Epidermal melanocyte (primary cell): ENCODE data around the gene RGS14.
"Not testable (repeated sequence)": the region's sequence is repeated elsewhere in the genome, so short reads cannot be mapped to it uniquely, and the experiment has no call there.

Source experiments
- DNase-seq: peaks from one replicate; pipeline ENCODE4 v3.0.0; 2011; ENCODE audit warnings: low spot score; ENCODE audit not compliant: insufficient read length

Gene RGS14

DNA sequence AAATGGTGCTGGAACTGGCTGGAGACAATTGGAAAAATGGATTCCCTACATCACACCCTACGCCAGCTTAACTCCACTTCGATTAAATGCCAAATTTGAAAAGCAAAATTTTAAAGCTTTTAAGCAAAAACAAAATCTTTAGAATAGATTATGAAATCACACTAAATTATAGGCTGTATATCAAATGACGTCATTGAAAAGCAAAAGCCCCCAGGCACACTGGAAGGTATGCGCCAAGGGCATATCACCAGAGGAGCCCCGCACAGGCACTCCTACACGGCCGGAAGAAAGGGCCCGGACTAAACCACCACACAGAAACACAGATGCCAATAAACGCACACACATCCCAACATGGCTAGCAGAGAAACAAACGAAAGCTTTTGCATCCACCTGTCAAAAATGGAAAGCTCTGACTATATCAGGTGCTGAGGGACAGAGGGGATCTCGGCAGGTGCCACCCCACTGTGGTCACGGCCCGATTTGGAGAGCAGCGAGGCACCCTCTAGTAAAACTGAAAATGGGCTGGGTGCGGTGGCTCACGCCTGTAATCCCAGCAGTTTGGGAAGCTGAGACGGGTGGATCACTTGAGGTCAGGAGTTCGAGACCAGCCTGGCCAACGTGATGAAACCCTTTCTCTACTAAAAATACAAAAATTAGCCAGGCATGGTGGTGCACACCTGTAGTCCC lies 29.0 kb upstream of the RGS14 start:
- DNase-seq = no peak

DNA sequence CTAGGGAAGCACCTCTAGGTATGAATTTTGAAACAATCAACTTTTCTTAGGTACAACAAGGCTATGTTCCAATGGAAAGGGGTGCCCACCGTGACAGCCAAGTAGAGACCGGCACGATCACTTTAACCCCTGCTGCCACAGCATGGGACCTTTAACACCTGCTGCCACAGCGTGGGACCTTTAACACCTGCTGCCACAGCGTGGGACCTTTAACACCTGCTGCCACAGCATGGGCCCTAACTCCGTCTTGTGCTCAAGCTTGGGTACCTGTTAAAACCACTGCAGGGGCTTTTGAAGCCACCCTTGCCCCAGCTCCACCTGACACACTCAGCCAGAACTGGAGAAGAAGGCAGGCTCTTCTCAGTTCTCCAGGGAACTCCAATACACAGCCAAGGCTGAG lies 27.8 kb upstream of the RGS14 start:
- DNase-seq = no peak

DNA sequence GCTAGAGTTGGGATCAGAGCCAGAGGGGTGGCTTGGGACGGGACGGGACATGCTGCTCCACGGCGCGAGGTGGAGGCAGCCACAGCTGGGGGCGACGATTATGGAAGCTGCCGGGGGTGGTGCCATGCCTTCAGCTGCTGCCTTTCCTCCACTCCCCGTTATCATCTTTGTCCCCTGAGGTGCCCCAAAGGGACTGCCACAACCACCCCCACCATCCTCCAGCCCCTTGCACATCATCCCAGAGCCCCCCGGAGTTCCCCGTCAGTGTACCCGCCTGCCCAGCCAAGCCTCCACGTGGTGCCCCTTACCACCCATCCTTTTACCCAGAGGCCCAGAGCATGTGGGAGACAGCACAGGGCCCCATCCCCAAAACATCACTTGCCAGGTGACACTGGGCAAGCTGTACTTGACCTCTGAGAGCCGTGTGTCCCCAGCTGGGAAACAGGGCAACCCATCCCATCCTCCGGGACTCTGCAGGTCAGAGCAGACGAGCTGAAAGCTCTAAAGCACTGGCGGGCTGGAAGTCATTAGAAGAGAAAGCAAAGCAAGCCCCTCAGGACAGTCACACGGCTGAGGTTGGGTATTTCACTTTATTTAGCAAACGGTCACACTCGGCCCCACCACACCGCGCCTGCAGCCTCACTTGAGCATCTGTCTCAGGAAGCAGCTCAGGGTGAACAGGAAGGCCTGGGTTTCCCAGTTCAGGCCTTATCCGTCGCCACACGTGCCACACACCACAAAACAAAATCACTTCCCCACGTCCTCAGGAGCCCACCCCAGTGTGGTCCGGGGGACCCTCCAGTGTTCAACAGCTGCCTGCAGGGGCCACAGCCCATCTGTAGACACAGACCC lies 26.5 kb upstream of the RGS14 start:
- DNase-seq = no peak

DNA sequence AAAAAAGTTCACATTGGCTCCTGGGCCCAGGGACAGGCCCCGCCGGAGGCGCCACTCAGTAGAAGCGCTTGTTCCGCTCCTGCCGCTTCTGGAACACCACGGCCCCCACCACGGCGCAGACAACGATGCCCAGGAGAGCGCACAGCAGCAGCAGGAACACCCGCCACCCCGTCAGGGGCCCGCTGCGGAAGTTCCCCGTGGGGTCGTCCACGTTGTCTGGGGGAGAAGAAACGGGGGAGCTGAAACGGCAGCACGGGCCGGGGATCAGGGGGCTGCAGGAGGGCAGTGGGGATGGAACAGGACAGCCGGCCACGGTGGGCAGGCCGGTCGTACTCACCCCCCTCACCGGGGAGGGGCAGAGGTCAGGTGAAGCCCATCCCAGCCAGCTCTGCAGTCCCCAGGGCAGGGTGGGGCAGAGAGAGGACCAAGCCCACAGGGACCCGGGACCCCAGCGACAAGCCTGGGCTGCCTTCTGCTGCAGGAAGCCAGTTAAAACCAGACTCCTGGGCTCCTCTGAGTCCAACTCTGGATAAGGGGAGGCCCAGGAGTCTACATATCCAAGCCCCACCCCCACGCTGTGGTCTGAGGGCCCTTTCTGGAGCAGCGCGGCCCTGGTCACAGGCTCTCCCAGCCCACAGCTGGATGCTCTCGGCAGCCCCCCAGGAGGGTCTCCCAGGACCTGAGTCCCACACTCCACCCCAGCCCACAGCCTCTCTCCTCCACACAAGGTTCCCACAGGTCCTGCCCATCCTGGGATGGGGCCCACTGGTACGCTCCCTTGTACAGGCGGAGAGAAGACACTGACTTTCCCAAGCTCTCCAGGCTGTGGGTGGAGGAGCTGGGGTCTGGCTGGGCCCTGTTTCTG lies 25.5 kb upstream of the RGS14 start:
- no peak for DNase-seq

DNA sequence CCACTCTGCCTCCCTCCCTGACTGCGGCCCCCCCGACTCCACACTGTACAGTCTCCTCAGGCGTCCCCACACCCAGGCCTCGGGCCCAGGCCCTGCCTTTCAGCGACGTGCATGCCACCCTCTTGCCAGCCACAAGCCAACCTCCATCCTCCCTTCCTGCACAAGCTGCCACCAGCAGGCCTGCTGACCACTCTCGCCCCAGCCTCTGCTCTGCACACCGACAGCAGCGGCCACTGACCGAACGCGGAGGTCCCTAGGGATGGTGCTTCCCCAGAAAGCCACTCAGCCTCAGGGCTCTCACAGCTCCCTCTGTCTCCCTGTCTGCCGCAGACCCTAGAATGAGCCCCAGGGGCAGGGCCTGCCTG lies 24.8 kb upstream of the RGS14 start:
- no peak for DNase-seq

DNA sequence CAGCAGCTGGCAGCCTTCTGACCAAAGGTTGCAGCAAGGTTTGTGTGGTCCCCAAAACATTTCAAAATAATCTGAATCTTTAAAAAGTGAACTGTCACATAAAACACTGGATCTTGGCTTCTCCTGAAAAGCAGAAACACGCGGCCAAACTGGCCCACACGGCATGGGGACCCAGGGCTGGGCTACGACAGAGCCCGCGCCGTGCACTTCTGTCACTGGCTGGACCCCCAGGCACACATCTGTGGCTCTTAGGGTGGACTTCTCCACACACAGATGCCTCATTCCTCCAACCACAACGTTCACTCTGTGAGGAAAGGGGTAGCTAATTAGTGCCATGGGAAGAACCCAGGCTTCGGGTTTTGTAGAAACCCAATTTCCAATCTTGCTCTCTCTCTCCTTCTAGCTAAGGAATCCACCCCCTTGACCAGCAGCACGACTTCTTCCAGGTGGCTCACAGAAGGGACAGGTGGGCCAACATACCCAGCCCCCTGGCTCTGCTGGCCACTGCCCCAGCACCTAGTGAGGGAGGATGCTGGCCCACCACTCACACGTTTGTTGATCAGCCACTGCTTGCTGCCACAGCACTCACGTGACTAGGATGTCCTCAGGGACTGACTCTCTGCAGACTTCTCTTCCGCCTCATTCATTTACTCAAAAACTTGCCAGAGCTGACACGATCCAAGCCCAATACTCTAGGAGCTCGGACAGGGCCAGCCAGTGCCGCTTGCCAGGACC lies 24.1 kb upstream of the RGS14 start:
- no peak for DNase-seq

DNA sequence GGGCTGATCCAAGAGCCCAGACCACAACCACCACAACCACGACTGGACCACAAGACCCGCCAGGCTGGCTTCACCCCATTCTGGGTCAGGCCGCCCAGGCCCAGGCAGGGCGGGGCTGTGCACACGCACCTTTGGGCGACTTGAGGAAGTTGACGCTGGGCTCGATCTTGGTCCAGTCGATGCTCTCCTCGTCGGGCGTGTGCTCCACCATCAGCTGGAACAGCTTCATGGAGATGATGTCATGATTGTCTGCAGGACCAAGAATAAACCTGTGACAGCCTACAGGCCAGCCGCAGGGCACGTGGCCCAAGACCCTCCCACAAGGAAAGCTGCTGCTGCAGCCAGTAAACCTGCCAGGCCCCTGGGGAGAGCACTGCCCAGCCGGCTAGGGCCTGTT lies 23.6 kb upstream of the RGS14 start:
- DNase-seq = no peak

DNA sequence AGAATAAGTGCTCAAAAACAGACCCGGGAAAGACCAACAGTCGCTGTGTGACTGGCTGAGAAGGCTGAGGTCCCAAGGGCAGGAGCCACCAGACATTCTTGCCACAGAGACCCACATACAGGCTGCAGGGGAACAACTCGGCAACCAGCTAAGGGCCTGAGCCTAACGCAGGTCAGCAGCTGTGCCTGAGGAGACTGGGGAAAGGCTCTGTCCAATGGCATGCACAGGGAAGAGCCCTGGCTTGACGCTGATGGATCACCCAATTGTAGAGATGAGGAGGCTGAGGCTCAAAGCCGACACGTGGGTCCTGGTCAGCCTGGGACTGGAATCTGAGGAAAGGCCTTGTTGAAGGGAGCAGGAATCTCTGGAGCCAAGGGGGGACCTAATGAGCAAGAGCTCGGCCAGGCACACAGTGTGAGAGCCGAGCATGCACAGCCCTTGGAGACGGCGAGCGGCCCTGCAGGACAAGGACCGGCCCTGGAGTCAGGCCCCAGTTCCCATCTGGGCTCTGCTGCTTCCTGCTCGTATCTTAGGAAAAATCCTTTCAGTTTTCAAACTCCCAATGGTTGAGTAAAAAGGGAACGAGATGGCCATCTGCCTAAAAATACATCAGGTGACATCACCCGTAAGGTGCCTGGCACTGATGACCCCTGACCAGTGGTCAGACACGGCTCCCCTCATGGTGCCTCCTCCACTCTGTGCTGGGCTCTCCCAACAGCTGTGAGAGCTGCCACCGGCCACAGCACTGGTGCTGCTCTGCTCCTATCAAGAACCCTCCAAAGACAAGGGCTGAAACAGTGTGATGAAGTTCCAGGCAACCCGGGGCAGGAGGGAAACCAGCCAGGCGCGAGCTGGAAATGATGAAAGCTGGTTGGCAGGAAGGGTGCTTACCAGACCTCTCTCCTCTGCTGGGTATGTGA lies 22.7 kb upstream of the RGS14 start:
- no peak for DNase-seq

DNA sequence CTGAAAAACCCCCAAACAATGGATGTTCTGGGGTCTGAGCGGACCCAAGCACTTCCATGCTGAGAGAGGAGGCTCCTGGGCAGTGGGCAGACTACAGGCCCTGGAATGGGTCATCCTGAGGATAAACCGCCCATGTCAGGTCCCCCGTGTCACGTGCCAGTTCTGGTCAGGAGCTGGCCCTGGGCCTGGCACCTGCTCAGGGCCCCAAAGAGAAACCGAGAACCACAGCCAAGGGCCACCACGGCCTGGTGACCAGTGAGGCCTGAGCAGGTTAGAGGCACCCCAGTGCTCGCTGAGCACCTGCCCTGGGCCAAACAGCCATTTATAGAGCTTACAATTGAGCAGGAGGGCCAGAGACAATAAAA lies 22.0 kb upstream of the RGS14 start:
- DNase-seq = no peak

DNA sequence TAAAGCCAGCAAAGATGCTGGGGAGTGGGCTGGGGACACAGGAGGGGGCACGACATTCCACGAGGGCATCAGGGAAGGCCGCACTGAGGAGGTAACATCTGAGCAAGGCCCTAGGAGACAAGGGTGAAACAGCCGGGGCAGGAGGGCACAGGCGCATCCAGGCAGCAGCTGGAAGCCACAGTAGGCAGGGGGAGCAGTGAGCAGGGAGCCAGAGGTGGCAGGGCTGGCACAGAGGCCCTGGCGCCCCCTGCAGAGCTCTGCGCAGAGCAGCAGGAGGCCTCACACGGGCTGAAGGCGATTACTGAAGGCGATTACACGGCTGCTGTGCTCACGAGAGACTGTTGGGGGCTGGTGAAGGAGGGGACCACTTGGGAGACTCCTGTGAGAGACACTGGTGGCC lies 21.6 kb upstream of the RGS14 start:
- DNase-seq = no peak

DNA sequence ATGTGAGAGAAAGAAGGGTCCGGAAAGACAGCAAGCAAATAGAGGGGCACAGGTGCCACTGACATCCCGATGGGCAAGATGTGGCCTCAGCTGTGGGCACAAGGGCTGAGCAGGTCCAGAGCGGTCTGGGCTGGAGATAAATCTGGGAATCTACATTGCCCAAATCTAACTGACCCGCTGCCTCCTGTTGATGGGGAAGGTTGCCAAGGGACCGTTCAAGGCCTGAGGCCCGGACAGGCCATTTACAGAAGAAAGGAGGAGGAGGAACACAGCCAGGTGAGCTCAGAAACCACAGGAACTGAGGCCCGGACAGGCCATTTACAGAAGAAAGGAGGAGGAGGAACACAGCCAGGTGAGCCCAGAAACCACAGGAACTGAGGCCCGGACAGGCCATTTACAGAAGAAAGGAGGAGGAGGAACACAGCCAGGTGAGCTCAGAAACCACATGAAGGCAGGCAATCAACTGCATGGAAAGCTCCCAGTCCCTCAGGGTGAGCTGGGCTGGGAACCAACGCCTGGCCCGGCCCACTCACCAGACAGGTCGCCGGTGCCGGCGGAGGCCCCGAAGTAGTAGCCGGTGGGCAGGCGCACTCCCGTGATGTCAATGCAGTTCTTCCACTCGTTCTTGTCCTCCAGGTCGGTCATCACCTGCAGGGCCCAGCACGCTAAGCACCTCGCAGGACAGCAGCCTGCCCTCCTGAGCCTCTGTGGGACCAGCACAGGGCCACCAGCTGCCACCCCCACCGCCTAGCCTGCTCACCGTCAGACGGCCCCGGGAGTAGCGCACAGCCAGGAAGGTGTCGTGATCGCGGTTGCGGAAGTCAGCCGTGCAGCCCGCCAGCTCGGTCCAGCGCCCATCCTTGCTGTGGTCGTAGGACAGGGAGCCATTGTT lies 20.9 kb upstream of the RGS14 start:
- no peak for DNase-seq

DNA sequence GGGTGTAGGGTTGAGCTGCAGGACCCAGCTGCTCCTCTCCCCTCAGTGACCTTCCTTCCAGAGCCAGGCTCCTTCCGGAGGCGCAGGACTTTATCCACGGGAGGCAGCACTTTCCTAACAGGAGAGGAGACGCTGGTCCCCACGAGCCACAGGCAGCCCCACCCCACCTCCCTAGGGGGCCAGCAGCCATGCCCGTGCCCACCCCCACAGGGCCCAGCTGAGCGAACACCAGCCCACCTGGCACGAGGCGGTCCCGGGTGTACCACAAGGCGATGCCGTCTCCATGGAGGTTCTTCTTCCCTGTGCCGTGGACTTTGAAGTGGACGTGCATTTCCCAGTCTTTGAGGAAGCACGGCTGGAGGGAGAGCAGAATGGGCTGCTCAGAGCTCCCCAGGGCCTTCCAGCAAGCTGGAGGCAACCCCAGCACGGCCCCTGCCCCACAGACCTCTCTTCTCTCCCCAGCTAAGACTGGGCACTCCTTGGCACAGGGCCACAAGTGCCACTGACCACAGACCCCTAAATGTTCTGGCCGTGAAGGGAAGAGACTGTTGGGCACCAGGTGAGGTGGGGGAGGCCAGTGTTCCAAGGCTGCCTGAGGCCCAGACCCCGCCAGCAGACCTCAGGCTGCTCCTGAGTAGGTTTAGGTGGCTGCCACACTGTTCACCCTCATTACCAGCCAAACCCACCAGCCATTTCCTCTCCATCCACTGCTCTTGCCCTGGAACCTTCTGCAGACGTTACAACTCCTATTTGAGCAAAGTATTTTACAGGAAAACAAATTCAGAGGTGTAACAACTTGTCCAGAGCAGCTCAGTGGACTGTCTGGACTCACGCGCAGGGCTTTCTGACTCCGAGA lies 19.2 kb upstream of the RGS14 start:
- DNase-seq = no peak

DNA sequence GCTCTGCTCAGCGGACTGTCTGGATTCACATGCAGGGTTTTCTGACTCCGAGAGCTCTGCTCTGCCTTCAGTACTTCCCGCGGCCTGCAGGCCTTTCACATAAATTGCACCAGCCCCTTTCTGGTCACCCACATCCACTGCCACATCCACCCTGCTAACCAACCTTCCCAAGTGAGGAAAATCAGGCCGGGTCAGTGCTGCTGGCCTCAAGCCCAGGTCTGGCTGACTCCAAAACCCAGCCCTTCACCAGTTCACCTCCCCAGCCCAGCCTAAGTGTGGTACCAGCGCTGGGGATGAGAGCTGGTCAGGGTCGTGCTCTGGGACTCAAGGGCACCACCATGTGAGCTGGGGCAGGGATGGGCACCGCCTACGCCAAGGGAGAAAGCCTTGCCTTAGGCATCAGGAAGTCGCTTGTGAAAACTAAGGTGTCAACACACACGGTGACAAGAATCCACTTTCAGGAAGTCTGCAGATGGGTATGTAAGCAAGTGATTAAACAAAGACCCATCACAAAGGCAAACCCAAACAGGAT lies 18.6 kb upstream of the RGS14 start:
- no peak for DNase-seq

DNA sequence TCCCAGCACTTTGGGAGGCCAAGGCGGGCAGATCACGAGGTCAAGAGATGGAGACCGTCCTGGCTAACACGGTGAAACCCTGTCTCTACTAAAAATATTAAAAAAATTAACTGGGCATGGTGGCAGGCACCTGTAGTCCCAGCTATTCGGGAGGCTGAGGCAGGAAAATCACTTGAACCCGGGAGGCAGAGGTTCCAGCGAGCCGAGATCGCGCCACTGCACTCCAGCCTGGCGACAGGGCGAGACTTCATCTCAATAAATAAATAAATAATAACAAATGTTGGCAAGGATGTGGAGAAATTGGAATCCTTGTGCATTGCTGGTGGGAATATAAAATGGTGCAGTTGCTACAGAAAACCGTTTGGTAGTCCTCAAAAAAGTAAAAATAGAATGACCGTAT lies 14.7 kb upstream of the RGS14 start:
- DNase-seq = not testable (repeated sequence)

DNA sequence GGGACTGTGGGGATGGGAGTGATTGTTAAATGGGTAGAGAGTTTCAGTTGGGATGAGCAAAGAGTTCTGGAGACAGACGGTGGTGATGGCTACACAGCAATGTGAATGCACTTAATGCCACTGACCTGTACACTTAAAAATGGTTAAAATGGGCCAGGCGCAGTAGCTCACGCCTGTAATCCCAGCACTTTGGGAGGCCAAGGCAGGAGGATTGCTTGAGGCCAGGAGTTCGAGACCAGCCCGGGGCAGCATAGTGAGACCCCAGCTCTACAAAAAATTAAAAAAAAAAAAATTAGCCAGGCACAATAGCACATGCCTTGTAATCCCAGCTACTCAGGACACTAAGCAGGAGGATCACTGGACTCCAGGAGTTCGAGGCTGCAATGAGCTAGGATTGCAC lies 13.9 kb upstream of the RGS14 start:
- no peak for DNase-seq

DNA sequence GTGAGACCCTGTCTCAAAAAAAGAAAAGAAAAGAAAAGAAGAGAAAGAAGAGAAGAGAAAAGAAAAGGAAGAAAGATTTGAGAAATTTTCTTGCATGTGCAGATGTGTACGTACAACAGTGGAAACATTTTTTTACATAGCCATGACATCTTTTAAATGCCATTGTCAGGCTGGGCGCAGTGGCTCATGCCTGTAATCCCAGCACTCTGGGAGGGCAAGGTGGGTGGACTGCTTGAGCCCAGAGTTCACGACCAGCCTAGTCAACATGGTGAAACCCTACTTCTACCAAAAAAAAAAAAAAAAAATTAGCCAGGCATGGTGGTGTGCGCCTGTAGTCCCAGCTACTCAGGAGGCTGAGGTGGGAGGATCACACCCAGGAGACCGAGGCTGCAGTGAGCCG lies 12.8 kb upstream of the RGS14 start:
- DNase-seq = no peak

DNA sequence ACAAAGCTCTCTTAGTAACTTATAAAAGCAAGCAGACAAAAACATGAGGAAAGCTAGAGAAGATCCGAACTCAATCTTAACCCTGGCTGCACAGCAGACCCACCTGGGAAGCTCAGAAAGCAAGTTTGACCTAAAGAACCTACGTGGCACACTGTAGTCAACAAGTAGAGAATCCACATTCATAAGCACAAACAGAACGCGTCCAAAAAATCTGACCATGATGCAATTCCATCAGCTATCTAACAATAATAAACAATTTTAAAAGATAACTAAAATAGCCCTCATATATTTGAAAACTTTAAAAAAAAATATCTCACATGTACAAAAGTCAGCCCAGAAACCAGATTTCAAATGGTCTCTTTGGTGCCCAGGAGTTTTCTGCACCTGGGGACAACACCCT lies 10.9 kb upstream of the RGS14 start:
- DNase-seq = no peak

DNA sequence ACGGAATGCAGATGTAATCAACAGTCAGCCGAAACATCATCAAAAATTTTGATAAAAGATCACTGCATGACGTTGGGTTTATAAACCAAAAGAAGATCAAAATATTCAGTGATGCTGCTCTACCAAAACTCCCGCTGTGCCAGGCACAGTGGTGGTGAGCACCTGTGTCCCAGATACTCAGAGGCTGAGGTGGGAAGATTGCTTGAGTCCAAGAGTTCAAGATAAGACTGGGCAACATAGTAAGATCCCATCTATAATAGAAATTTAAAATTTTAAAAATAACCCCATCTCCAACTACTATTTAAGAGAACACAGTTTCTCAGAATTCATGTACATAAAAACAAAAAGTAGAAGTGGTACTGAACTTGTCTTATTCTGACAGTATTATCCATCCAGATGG lies 10.0 kb upstream of the RGS14 start:
- no peak for DNase-seq

DNA sequence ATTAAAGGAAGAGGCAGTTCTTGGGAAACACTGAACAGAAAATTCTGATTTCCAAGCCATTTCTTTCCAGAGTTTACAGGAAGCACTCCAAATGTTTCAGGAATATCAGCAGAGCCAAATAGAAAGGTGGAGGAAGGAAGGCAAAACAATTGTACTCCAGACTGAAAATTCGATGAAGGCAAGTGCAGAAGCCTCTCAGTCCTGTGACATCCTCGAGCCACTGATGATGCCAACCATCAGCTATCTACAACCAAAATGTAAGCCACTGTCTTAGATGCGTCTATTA lies 8.4 kb upstream of the RGS14 start:
- DNase-seq = no peak
